GM23338 (cell line): ENCODE data around the gene UCN3. TPM values are rescaled to one million over a fixed set of nuclear protein-coding genes. Genes with fewer than 3 reads are reported as not detected.

Experiments used
- ATAC-seq: fragments of 200-7000 bp; cut with Tn5 transposase; 3 replicates; pipeline ENCODE4 v1.9.1; 2020
- DNase-seq: peaks from one replicate; pipeline ENCODE4 v3.0.0-alpha.2; 2015; ENCODE audit warnings: low spot score
- H2AFZ ChIP-seq: fragments of 200-600 bp; sonication (generic); 2 replicates; pipeline ENCODE4 v1.8.0; 2016; ENCODE audit warnings: antibody characterized with exemption, mild to moderate bottlenecking, moderate library complexity
- H3F3A ChIP-seq: fragments of 200-600 bp; sonication (generic); replicated peaks from 2 replicates; pipeline ENCODE4 v1.8.0; 2017; ENCODE audit warnings: antibody characterized with exemption, mixed run types, low read depth
- H3K27ac ChIP-seq: fragments of 200-600 bp; sonication (generic); 2 replicates; pipeline ENCODE4 v1.6.1; 2016; ENCODE audit warnings: low read depth
- H3K27me3 ChIP-seq: fragments of 200-600 bp; sonication (generic); 2 replicates; pipeline ENCODE4 v1.8.0; 2016; ENCODE audit warnings: mild to moderate bottlenecking, mixed run types, moderate library complexity; ENCODE audit not compliant: insufficient read depth
- H3K36me3 ChIP-seq: fragments of 200-600 bp; sonication (generic); 2 replicates; pipeline ENCODE4 v1.8.0; 2016; ENCODE audit warnings: mild to moderate bottlenecking; ENCODE audit not compliant: insufficient read depth
- H3K4me1 ChIP-seq: fragments of 200-600 bp; sonication (generic); 2 replicates; pipeline ENCODE4 v1.8.0; 2016; ENCODE audit warnings: mild to moderate bottlenecking, moderate library complexity; ENCODE audit not compliant: insufficient read depth
- H3K4me2 ChIP-seq: fragments of 200-600 bp; sonication (generic); 2 replicates; pipeline ENCODE4 v1.7.1; 2017; ENCODE audit warnings: mixed run types
- H3K4me3 ChIP-seq: fragments of 200-600 bp; sonication (generic); 2 replicates; pipeline ENCODE4 v1.6.1; 2016; ENCODE audit warnings: mixed run types
- H3K79me2 ChIP-seq: fragments of 200-600 bp; sonication (generic); replicated peaks from 2 replicates; pipeline ENCODE4 v1.8.0; 2017; ENCODE audit warnings: mild to moderate bottlenecking; ENCODE audit not compliant: insufficient read depth
- H3K9me2 ChIP-seq: fragments of 200-600 bp; sonication (generic); 2 replicates; pipeline ENCODE4 v1.8.0; 2017; ENCODE audit not compliant: insufficient read depth
- H4K20me1 ChIP-seq: fragments of 200-600 bp; sonication (generic); replicated peaks from 2 replicates; pipeline ENCODE4 v1.8.0; 2017; ENCODE audit warnings: mild to moderate bottlenecking; ENCODE audit not compliant: insufficient read depth
- H3K27ac Mint-ChIP-seq: 2 replicates; pipeline ENCODE4 v1.8.0; 2020; ENCODE audit warnings: inconsistent platforms, mild to moderate bottlenecking, moderate library complexity, mixed read lengths
- H3K27me3 Mint-ChIP-seq: 3 replicates; pipeline ENCODE4 v1.8.0; 2022; ENCODE audit warnings: low read depth, mild to moderate bottlenecking, moderate library complexity, mixed read lengths, inconsistent platforms; ENCODE audit not compliant: insufficient read depth, poor library complexity
- H3K36me3 Mint-ChIP-seq: 3 replicates; pipeline ENCODE4 v1.8.0; 2021; ENCODE audit warnings: low read depth, mild to moderate bottlenecking, inconsistent platforms, moderate library complexity, mixed read lengths
- H3K4me1 Mint-ChIP-seq: 3 replicates; pipeline ENCODE4 v1.8.0; 2020; ENCODE audit warnings: mild to moderate bottlenecking, inconsistent platforms, mixed read lengths
- H3K4me3 Mint-ChIP-seq: 3 replicates; pipeline ENCODE4 v1.8.0; 2021; ENCODE audit warnings: moderate library complexity, mild to moderate bottlenecking, inconsistent platforms, mixed read lengths
- H3K9me3 Mint-ChIP-seq: 3 replicates; pipeline ENCODE4 v1.8.0; 2020; ENCODE audit warnings: moderate library complexity, mild to moderate bottlenecking, inconsistent platforms, mixed read lengths
- EZH2 ChIP-seq: fragments of 200-600 bp; sonication (generic); IDR thresholded peaks from one replicate; pipeline ENCODE4 v1.8.0; 2017; ENCODE audit warnings: antibody characterized with exemption, mild to moderate bottlenecking, low read depth; ENCODE audit not compliant: unreplicated experiment
- EZH2phosphoT487 ChIP-seq: fragments of 200-600 bp; sonication (generic); IDR thresholded peaks from one replicate; pipeline ENCODE4 v1.8.1; 2018; ENCODE audit warnings: antibody characterized with exemption; ENCODE audit not compliant: unreplicated experiment
- JUNB ChIP-seq: IDR thresholded peaks from one replicate; pipeline ENCODE4 v1.6.1; 2016; ENCODE audit warnings: antibody characterized with exemption; ENCODE audit not compliant: unreplicated experiment
- POLR2AphosphoS5 ChIP-seq: IDR thresholded peaks from 2 replicates; pipeline ENCODE4 v1.6.1; 2016; ENCODE audit warnings: antibody characterized with exemption, low read depth
- STAT1 ChIP-seq: IDR thresholded peaks from one replicate; pipeline ENCODE4 v1.6.1; 2016; ENCODE audit warnings: antibody characterized with exemption; ENCODE audit not compliant: unreplicated experiment
- ZNF114 ChIP-seq: fragments of 250-450 bp; sonication (Bioruptor Pico); IDR thresholded peaks from 2 replicates; pipeline ENCODE4 v1.5.0; 2020; ENCODE audit warnings: mild to moderate bottlenecking, moderate library complexity
- ZNF331 ChIP-seq: fragments of 250-450 bp; sonication (Bioruptor Pico); IDR thresholded peaks from 2 replicates; pipeline ENCODE4 v1.5.0; 2020; ENCODE audit warnings: low read depth, mild to moderate bottlenecking, moderate library complexity
- polyA plus RNA-seq: library from polyadenylated mRNA; unstranded; fragments of >200 nt; fragmentation: Nextera tagmentation; extraction: Ambion mirVana; gene quantifications from 2 replicates; pipeline ENCODE4 v1.2.1, GENCODE V29; 2016
- total RNA-seq: library from RNA; depleted of rRNA; stranded (reverse); fragments of >200 nt; shearing (Covaris generic); gene quantifications from 2 replicates; pipeline ENCODE4 v1.2.3, GENCODE V29; 2014
- TF ChIP-seq, protein P1 (sequence below): IDR thresholded peaks from one replicate; pipeline ENCODE4 v1.6.1; 2018; ENCODE audit warnings: antibody characterized with exemption; ENCODE audit not compliant: unreplicated experiment
- TF ChIP-seq, protein P2 (sequence below): IDR thresholded peaks from 2 replicates; pipeline ENCODE4 v1.6.1; 2016; ENCODE audit warnings: antibody characterized with exemption
- TF ChIP-seq, protein P3 (sequence below), 2 experiments: fragments of 200-600 bp in 1 of 2; sonication (generic) in 1 of 2; conservative IDR thresholded peaks; 2 replicates each; pipeline versions ENCODE4 v1.5.1 to v1.6.1; 2016 to 2017; ENCODE audit warnings: antibody characterized with exemption in 2 of 2, low read depth in 2 of 2, mild to moderate bottlenecking in 2 of 2, moderate library complexity in 1 of 2

UCN3 gene
- total and polyA plus RNA-seq, 2 experiments from 2014 or later = not detected

- TF ChIP-seq, protein P1, sequence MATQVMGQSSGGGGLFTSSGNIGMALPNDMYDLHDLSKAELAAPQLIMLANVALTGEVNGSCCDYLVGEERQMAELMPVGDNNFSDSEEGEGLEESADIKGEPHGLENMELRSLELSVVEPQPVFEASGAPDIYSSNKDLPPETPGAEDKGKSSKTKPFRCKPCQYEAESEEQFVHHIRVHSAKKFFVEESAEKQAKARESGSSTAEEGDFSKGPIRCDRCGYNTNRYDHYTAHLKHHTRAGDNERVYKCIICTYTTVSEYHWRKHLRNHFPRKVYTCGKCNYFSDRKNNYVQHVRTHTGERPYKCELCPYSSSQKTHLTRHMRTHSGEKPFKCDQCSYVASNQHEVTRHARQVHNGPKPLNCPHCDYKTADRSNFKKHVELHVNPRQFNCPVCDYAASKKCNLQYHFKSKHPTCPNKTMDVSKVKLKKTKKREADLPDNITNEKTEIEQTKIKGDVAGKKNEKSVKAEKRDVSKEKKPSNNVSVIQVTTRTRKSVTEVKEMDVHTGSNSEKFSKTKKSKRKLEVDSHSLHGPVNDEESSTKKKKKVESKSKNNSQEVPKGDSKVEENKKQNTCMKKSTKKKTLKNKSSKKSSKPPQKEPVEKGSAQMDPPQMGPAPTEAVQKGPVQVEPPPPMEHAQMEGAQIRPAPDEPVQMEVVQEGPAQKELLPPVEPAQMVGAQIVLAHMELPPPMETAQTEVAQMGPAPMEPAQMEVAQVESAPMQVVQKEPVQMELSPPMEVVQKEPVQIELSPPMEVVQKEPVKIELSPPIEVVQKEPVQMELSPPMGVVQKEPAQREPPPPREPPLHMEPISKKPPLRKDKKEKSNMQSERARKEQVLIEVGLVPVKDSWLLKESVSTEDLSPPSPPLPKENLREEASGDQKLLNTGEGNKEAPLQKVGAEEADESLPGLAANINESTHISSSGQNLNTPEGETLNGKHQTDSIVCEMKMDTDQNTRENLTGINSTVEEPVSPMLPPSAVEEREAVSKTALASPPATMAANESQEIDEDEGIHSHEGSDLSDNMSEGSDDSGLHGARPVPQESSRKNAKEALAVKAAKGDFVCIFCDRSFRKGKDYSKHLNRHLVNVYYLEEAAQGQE = no peak
- TF ChIP-seq JUNB = no peak
- no peak for TF ChIP-seq EZH2phosphoT487
- TF ChIP-seq, protein P2, sequence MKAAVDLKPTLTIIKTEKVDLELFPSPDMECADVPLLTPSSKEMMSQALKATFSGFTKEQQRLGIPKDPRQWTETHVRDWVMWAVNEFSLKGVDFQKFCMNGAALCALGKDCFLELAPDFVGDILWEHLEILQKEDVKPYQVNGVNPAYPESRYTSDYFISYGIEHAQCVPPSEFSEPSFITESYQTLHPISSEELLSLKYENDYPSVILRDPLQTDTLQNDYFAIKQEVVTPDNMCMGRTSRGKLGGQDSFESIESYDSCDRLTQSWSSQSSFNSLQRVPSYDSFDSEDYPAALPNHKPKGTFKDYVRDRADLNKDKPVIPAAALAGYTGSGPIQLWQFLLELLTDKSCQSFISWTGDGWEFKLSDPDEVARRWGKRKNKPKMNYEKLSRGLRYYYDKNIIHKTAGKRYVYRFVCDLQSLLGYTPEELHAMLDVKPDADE = no peak
- no peak for TF ChIP-seq EZH2
- TF ChIP-seq POLR2AphosphoS5 = no peak
Measured at GRCh38 chr10:5344746-5345145, 20.0 kb upstream of the UCN3 start (continued).

DNA sequence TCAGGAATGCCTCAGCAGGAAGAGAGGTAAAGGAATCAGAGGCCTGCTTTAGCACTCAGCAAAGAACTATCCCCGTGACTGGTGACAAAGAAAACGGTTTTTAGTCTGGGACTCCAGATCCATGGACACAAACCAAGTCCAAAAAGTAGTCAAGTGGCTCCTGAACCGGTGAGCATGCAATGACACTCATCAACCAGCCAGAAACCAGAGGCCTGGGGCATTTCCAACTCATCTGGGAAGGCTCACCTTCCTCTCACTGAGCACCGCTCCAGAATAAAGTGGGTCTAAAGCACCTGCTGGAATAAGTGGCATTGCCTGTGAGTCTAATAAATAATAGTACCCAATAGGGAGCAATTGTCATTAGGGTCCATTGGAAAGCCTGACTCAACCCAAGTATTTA lies 17.9 kb upstream of the UCN3 start:
- no peak overlapping the region for H3K4me3 Mint-ChIP-seq
- H3K4me1 ChIP-seq = no peaks in the 10 kb centered on the region
- H3K27me3 Mint-ChIP-seq = peaks cover 3% of the 10 kb centered on the region
- peak overlapping the region; percentile 82; the same call in 1 of the 2 replicates for H2AFZ ChIP-seq
- TF ChIP-seq EZH2phosphoT487 = no peak
- TF ChIP-seq ZNF114 (CRISPR knock-in tag) = no peak
- TF ChIP-seq STAT1 = no peak
- no peak for TF ChIP-seq POLR2AphosphoS5
- TF ChIP-seq, protein P2 = no peak
- no peak for TF ChIP-seq ZNF331 (CRISPR knock-in tag)
- TF ChIP-seq, protein P3, sequence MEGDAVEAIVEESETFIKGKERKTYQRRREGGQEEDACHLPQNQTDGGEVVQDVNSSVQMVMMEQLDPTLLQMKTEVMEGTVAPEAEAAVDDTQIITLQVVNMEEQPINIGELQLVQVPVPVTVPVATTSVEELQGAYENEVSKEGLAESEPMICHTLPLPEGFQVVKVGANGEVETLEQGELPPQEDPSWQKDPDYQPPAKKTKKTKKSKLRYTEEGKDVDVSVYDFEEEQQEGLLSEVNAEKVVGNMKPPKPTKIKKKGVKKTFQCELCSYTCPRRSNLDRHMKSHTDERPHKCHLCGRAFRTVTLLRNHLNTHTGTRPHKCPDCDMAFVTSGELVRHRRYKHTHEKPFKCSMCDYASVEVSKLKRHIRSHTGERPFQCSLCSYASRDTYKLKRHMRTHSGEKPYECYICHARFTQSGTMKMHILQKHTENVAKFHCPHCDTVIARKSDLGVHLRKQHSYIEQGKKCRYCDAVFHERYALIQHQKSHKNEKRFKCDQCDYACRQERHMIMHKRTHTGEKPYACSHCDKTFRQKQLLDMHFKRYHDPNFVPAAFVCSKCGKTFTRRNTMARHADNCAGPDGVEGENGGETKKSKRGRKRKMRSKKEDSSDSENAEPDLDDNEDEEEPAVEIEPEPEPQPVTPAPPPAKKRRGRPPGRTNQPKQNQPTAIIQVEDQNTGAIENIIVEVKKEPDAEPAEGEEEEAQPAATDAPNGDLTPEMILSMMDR (conservative IDR thresholded peaks at IDR 0.05; ENCODE audit: low read depth in 2 of 2) = no peak
- no peaks in the 10 kb centered on the region for H3K9me3 Mint-ChIP-seq
- DNase-seq (no peak), ATAC-seq (no peak)
- H3K36me3 ChIP-seq = no peaks in the 10 kb centered on the region
- no peak overlapping the region for H3K4me2 ChIP-seq
- peaks cover 3% of the 10 kb centered on the region; the same call in 2 of the 3 replicates for H3K4me1 Mint-ChIP-seq
- no peaks in the 10 kb centered on the region for H3K79me2 ChIP-seq
- no peak overlapping the region for H3K27ac ChIP-seq
- H3K4me3 ChIP-seq = no peak overlapping the region
- no peaks in the 10 kb centered on the region for H3F3A ChIP-seq
- no peak overlapping the region for H3K27ac Mint-ChIP-seq
- no peaks in the 10 kb centered on the region for H3K36me3 Mint-ChIP-seq
- no peaks in the 10 kb centered on the region for H3K9me2 ChIP-seq
- H3K27me3 ChIP-seq = no peaks in the 10 kb centered on the region
- H4K20me1 ChIP-seq = no peaks in the 10 kb centered on the region
